ENCODE results near the gene TRO. TPM values are rescaled to one million over a fixed set of nuclear protein-coding genes. Genes with fewer than 3 reads are reported as not detected.

TRO gene
- total and polyA plus RNA-seq, 2 experiments from 2014 or later = 36.8 to 53.4 TPM

DNA sequence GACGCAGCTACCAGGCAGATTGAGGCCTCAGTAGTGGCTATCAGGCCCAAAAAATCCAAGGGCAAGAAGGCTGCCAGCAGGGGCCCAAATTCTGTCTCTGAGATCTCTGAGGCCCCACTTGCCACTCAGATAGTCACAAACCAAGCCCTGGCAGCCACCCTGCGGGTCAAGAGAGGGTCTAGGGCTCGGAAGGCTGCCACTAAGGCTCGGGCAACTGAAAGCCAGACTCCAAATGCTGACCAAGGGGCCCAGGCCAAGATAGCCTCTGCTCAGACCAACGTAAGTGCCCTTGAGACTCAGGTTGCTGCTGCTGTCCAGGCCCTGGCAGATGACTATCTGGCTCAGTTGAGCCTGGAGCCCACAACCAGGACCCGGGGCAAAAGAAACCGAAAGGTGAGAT, 2.8 kb downstream of the TRO start (continued):
- TF ChIP-seq, protein P1, sequence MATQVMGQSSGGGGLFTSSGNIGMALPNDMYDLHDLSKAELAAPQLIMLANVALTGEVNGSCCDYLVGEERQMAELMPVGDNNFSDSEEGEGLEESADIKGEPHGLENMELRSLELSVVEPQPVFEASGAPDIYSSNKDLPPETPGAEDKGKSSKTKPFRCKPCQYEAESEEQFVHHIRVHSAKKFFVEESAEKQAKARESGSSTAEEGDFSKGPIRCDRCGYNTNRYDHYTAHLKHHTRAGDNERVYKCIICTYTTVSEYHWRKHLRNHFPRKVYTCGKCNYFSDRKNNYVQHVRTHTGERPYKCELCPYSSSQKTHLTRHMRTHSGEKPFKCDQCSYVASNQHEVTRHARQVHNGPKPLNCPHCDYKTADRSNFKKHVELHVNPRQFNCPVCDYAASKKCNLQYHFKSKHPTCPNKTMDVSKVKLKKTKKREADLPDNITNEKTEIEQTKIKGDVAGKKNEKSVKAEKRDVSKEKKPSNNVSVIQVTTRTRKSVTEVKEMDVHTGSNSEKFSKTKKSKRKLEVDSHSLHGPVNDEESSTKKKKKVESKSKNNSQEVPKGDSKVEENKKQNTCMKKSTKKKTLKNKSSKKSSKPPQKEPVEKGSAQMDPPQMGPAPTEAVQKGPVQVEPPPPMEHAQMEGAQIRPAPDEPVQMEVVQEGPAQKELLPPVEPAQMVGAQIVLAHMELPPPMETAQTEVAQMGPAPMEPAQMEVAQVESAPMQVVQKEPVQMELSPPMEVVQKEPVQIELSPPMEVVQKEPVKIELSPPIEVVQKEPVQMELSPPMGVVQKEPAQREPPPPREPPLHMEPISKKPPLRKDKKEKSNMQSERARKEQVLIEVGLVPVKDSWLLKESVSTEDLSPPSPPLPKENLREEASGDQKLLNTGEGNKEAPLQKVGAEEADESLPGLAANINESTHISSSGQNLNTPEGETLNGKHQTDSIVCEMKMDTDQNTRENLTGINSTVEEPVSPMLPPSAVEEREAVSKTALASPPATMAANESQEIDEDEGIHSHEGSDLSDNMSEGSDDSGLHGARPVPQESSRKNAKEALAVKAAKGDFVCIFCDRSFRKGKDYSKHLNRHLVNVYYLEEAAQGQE (IDR thresholded peaks at IDR 0.05; ENCODE audit: unreplicated experiment) = no peak

DNA sequence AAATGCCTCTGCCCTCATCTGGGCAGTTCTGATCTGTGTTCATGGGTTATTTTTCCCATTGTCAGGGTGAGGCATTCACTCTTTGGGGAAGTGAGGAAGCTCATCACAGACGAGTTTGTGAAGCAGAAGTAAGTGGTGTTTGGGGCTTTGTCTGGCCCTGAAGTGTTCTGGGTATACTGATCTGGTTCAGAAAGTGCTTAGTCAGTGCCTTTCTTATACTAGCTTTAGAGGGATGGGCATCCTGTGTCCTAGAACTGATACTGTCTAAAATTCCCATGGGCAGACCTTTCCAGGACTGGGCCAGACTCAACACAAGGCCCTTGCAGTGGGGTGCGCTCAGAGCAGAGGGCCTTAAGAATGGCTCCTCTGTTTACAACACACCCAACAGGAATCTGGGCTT, 6.4 kb downstream of the TRO start:
- Mint-ChIP-seq H3K4me3 (no peak overlapping the region), H3K36me3 (ENCODE audit: low read depth) (peaks cover 54% of the 10 kb centered on the region), H3K27me3 (ENCODE audit: insufficient read depth, low read depth, poor library complexity) (no peaks in the 10 kb centered on the region), H3K9me3 (no peaks in the 10 kb centered on the region; the same call in 2 of the 3 replicates), H3K4me1 (no peaks in the 10 kb centered on the region), H3K27ac (no peak overlapping the region)
- no peak overlapping the region for H2AFZ ChIP-seq
- H3K27me3 ChIP-seq (ENCODE audit: insufficient read depth) = no peaks in the 10 kb centered on the region
- ATAC-seq (no peak), DNase-seq (ENCODE audit: low spot score) (no peak)
- H3K4me2 ChIP-seq = no peak overlapping the region
- H3F3A ChIP-seq (replicated peaks; ENCODE audit: low read depth) = no peaks in the 10 kb centered on the region
- H3K4me1 ChIP-seq (ENCODE audit: insufficient read depth) = no peaks in the 10 kb centered on the region
- H3K4me3 ChIP-seq = no peak overlapping the region
- no peaks in the 10 kb centered on the region; the same call in 1 of the 2 replicates for H4K20me1 ChIP-seq (replicated peaks; ENCODE audit: insufficient read depth)
- H3K9me2 ChIP-seq (ENCODE audit: insufficient read depth) = no peaks in the 10 kb centered on the region
- H3K36me3 ChIP-seq (ENCODE audit: insufficient read depth) = no peaks in the 10 kb centered on the region
- no peak overlapping the region for H3K27ac ChIP-seq (ENCODE audit: low read depth)
- H3K79me2 ChIP-seq (replicated peaks; ENCODE audit: insufficient read depth) = peaks cover 5% of the 10 kb centered on the region; the same call in 1 of the 2 replicates
- TF ChIP-seq EZH2 (IDR thresholded peaks at IDR 0.05; ENCODE audit: low read depth, unreplicated experiment) = no peak
- TF ChIP-seq POLR2AphosphoS5 (IDR thresholded peaks at IDR 0.05; ENCODE audit: low read depth) = no peak
- no peak for TF ChIP-seq EZH2phosphoT487 (IDR thresholded peaks at IDR 0.05; ENCODE audit: unreplicated experiment)
- TF ChIP-seq ZNF331 (CRISPR knock-in tag; IDR thresholded peaks at IDR 0.05; ENCODE audit: low read depth) = no peak
- no peak for TF ChIP-seq ZNF114 (CRISPR knock-in tag; IDR thresholded peaks at IDR 0.05)
- TF ChIP-seq, protein P2, sequence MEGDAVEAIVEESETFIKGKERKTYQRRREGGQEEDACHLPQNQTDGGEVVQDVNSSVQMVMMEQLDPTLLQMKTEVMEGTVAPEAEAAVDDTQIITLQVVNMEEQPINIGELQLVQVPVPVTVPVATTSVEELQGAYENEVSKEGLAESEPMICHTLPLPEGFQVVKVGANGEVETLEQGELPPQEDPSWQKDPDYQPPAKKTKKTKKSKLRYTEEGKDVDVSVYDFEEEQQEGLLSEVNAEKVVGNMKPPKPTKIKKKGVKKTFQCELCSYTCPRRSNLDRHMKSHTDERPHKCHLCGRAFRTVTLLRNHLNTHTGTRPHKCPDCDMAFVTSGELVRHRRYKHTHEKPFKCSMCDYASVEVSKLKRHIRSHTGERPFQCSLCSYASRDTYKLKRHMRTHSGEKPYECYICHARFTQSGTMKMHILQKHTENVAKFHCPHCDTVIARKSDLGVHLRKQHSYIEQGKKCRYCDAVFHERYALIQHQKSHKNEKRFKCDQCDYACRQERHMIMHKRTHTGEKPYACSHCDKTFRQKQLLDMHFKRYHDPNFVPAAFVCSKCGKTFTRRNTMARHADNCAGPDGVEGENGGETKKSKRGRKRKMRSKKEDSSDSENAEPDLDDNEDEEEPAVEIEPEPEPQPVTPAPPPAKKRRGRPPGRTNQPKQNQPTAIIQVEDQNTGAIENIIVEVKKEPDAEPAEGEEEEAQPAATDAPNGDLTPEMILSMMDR (conservative IDR thresholded peaks at IDR 0.05; ENCODE audit: low read depth in 2 of 2) = no peak
- no peak for TF ChIP-seq JUNB (IDR thresholded peaks at IDR 0.05; ENCODE audit: unreplicated experiment)
- TF ChIP-seq, protein P1 (IDR thresholded peaks at IDR 0.05; ENCODE audit: unreplicated experiment) = no peak
- TF ChIP-seq NANOG (IDR thresholded peaks at IDR 0.05; ENCODE audit: borderline replicate concordance) = no peak
- TF ChIP-seq CREB1 (CRISPR knock-in tag; IDR thresholded peaks at IDR 0.05; ENCODE audit: low read depth) = no peak

Measured in GM23338 (cell line).